ENCODE data around the gene PTPRN2. TPM values are rescaled to one million over a fixed set of nuclear protein-coding genes. Genes with fewer than 3 reads are reported as not detected.

Gene PTPRN2
- total and polyA plus RNA-seq, 2 donors (not counting 3 experiments of a cell fraction or from before 2014, with no cell fraction given), result 0.62 to 0.88 TPM

GRCh38 chr7:157679607-157680006 is 908.0 kb downstream of the PTPRN2 start:
- H3K9me1 ChIP-seq (replicated peaks; ENCODE audit: control insufficient read depth, extremely low read depth, insufficient read depth, low read length), result no peaks in the 10 kb centered on the region
- H3K9me3 ChIP-seq (replicated peaks; ENCODE audit: control insufficient read depth, insufficient read depth, low read length), result no peaks in the 10 kb centered on the region
- BruUV-seq (replicated peaks), result no TSS peak
- no peaks in the 10 kb centered on the region for H4K20me1 ChIP-seq (replicated peaks; ENCODE audit: control insufficient read depth, extremely low read depth, insufficient read depth, low read length)
- H3K9ac ChIP-seq (replicated peaks; ENCODE audit: extremely low read depth, insufficient read depth, low read length), result no peak overlapping the region
- intact Hi-C loops (cut with micrococcal nuclease) (no loop called here), dilution Hi-C loops (cut with MboI; ENCODE audit: extremely low pct_ligation_motif_present, low sequenced_read_pairs) (no loop called here)
- ChIA-PET CTCF (no interaction called here), POLR2A (no interaction called here)
- H3K27me3 ChIP-seq (ENCODE audit: control insufficient read depth in 2 of 2, insufficient read depth in 2 of 2, low read length in 2 of 2), result peaks cover 14 to 29% of the 10 kb centered on the region in 2 experiments
- H3K4me2 ChIP-seq (ENCODE audit: insufficient read depth, low read length), result no peak overlapping the region
- FAIRE-seq (no peak), DNase-seq (ENCODE audit: low read depth, low spot score) (no peak)
- TF ChIP-seq POLR2A (IDR thresholded peaks at IDR 0.05; ENCODE audit: low read depth, low read length) (no peak), CTCF (IDR thresholded peaks at IDR 0.05; ENCODE audit: extremely low read depth in 1 of 2, insufficient read depth in 1 of 2, low read depth in 1 of 2, low read length in 2 of 2) (no peak), MAX (IDR thresholded peaks at IDR 0.05; ENCODE audit: insufficient read depth, insufficient read length) (no peak), FOS (IDR thresholded peaks at IDR 0.05; ENCODE audit: borderline replicate concordance, insufficient read depth, low read length) (no peak), JUN (IDR thresholded peaks at IDR 0.05; ENCODE audit: borderline replicate concordance, insufficient read depth, insufficient read length, low read depth) (no peak), EZH2 (IDR thresholded peaks at IDR 0.05; ENCODE audit: borderline replicate concordance, low read depth, low read length, severe bottlenecking) (no peak), MYC (IDR thresholded peaks at IDR 0.05; ENCODE audit: low read depth, low read length) (no peak), POLR2AphosphoS5 (IDR thresholded peaks at IDR 0.05; ENCODE audit: insufficient read depth, low read depth, low read length) (no peak), GATA2 (IDR thresholded peaks at IDR 0.05; ENCODE audit: insufficient read depth, insufficient read length, low read depth, low read length) (no peak)
- no peak overlapping the region for H3K27ac ChIP-seq (ENCODE audit: insufficient read depth, low read depth, low read length)
- H3K36me3 ChIP-seq (ENCODE audit: control insufficient read depth in 2 of 2, extremely low read depth in 1 of 2, insufficient read depth in 2 of 2, low read length in 2 of 2), result no peaks in the 10 kb centered on the region
- H3K4me1 ChIP-seq (ENCODE audit: control insufficient read depth, extremely low read depth, insufficient read depth, low read length), result no peaks in the 10 kb centered on the region
- no peaks in the 10 kb centered on the region for H3K79me2 ChIP-seq (ENCODE audit: control insufficient read depth, insufficient read depth, low read length)
- no peak overlapping the region for H2AFZ ChIP-seq (ENCODE audit: low read depth, low read length)
- H3K4me3 ChIP-seq (replicated peaks in 1 of 3; ENCODE audit: insufficient read depth in 1 of 3, low read depth in 1 of 3, low read length in 3 of 3), result no peak overlapping the region

All from endothelial cell of umbilical vein (primary cell).